Measurements from ENCODE around the gene TCOF1.

The TCOF1 gene

DNA sequence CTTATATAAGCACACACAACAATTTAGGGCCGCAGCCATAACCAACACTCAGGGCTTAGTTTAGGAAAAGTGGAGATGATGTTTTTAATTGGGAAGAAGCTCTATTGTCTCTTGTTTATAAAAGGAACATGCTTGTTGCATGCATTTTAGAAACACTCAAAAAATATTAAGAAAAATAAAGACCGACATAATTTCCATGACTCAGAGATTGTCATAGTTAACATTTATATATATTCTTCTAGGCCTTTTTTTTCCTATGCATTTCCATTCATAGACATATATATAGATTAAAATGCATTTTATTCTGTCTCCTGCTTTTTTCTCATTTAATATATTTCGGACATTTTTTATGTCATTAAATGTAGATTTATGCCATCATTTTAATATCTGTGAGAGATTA lies 41.2 kb upstream of the TCOF1 start:
- Histone ChIP-seq H3K4me2 (ENCODE audit: low read depth, low read length, poor library complexity, severe bottlenecking) (no peak overlapping the region), H3K27me3 (ENCODE audit: low read length) (no peaks in the 10 kb centered on the region), H3K36me3 (ENCODE audit: low read length) (no peaks in the 10 kb centered on the region), H3K9ac (ENCODE audit: low read length) (no peak overlapping the region), H2AFZ (ENCODE audit: low read depth, low read length, severe bottlenecking) (no peak overlapping the region), H4K20me1 (ENCODE audit: low read depth, low read length) (no peaks in the 10 kb centered on the region), H3K79me2 (ENCODE audit: insufficient read depth, low read length) (no peaks in the 10 kb centered on the region), H3K9me2 (replicated peaks; ENCODE audit: insufficient read depth, low read length) (no peaks in the 10 kb centered on the region), H3F3A (ENCODE audit: insufficient read depth) (no peaks in the 10 kb centered on the region), H3K9me3 (ENCODE audit: insufficient read depth, low read length) (no peaks in the 10 kb centered on the region), H3K27ac (ENCODE audit: low read depth, low read length) (no peak overlapping the region), H3K4me3 (ENCODE audit: insufficient read depth, low read length, poor library complexity, severe bottlenecking) (no peak overlapping the region)
- TF ChIP-seq, protein P1, sequence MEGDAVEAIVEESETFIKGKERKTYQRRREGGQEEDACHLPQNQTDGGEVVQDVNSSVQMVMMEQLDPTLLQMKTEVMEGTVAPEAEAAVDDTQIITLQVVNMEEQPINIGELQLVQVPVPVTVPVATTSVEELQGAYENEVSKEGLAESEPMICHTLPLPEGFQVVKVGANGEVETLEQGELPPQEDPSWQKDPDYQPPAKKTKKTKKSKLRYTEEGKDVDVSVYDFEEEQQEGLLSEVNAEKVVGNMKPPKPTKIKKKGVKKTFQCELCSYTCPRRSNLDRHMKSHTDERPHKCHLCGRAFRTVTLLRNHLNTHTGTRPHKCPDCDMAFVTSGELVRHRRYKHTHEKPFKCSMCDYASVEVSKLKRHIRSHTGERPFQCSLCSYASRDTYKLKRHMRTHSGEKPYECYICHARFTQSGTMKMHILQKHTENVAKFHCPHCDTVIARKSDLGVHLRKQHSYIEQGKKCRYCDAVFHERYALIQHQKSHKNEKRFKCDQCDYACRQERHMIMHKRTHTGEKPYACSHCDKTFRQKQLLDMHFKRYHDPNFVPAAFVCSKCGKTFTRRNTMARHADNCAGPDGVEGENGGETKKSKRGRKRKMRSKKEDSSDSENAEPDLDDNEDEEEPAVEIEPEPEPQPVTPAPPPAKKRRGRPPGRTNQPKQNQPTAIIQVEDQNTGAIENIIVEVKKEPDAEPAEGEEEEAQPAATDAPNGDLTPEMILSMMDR (IDR thresholded peaks at IDR 0.05; ENCODE audit: insufficient read depth, low read length, poor library complexity, severe bottlenecking): no peak
- TF ChIP-seq EZH2phosphoT487 (conservative IDR thresholded peaks at IDR 0.05; ENCODE audit: low read length): no peak

DNA sequence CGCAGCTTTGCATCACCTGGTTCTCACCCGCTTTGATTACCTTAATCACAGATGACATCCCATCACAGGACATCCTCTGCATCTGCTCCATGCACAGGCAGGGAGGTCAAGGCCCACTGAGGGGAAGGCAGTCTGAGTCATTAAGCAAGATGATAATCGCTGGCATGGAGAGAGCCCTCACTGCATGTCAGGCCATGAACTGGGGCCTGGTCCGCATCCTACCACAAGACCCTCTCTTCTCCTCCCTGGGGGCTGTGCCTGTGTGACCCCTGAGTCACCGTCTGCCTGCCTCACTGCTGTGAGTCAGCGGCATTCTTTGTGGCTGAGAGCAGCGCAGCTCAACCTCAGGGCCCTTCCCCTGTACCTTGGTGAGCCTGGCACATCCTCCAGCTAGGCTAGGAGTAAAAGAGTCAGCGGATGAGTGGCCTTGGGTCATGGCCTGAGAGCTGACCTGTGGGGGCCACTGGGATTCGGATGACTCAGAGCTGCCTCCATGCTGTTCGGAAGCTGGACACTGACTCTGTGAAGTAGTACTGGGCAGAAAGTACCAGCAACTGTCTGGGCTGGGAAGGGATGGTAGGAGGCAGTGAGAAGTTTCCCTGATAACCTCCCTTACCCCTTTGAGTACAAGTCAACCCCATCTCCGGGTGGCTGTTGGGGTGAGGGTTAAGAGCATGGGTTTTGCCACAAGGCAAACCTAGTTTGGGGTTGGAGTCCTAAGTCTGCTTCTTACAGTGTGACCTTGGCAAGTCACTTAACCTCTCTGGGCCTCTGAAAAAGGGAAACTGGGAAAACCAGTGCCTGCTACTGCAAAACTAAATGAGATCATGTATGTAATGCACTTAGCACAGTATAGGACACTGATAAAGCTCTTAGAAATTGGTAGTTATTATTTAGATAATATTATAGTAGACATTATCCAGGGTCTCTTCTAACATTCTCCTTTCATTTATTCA lies 40.2 kb upstream of the TCOF1 start:
- no peak for TF ChIP-seq EZH2phosphoT487 (conservative IDR thresholded peaks at IDR 0.05; ENCODE audit: low read length)
- Histone ChIP-seq H4K20me1 (ENCODE audit: low read depth, low read length) (no peaks in the 10 kb centered on the region), H3K9ac (ENCODE audit: low read length) (no peak overlapping the region), H3K9me3 (ENCODE audit: insufficient read depth, low read length) (no peaks in the 10 kb centered on the region), H3K79me2 (ENCODE audit: insufficient read depth, low read length) (no peaks in the 10 kb centered on the region), H3K27me3 (ENCODE audit: low read length) (no peaks in the 10 kb centered on the region), H3F3A (ENCODE audit: insufficient read depth) (no peaks in the 10 kb centered on the region), H3K4me2 (ENCODE audit: low read depth, low read length, poor library complexity, severe bottlenecking) (no peak overlapping the region), H3K27ac (ENCODE audit: low read depth, low read length) (no peak overlapping the region), H3K36me3 (ENCODE audit: low read length) (no peaks in the 10 kb centered on the region), H3K9me2 (replicated peaks; ENCODE audit: insufficient read depth, low read length) (no peaks in the 10 kb centered on the region), H3K4me3 (ENCODE audit: insufficient read depth, low read length, poor library complexity, severe bottlenecking) (no peak overlapping the region), H2AFZ (ENCODE audit: low read depth, low read length, severe bottlenecking) (no peak overlapping the region)

DNA sequence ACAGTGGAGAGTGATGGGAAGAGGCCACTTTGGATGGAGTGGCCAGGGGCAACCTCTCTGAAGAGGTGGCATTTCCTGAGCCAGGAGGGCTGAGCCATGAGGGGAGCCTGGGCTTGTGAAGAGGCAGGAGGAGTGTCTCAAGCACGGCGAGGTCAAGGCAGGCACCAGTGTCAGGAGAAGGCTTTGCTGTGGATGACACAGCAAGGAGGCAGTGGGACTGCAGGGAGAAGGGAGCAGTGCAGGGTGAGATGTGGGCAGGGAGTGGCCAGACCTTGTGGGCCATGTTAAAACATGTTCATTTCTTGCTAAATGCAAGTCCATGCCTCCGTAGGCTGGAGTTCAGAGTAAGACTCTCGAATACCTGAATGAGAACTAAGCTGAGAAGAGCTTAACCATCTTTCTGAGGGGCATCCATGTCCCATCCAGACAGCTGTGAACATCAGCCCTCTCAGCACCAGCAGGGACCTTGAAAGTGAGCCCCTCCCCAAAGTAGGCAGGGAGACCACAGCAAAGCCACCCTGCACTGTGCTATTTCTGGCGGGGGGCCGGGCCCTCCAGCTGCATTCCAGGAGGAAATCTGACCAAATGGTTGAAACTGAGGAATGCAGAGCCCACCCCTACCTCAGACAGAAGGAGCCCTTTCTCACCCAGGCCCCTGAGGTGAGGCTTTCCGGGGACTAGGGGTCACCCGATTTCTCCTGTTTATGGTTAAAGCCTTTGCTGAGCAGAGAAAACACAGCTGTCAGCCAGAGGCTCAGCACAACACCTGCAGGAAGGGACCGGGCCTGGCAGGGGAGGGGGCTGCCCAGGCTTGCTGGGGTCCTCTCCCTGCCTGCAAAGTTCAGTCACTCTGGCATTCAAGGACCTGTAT lies 38.6 kb upstream of the TCOF1 start:
- H2AFZ ChIP-seq (ENCODE audit: low read depth, low read length, severe bottlenecking): no peak overlapping the region

More for the DNA sequence above, 38.6 kb upstream of the TCOF1 start:
- no peaks in the 10 kb centered on the region for H3K27me3 ChIP-seq (ENCODE audit: low read length)
- no peak for TF ChIP-seq EZH2phosphoT487 (conservative IDR thresholded peaks at IDR 0.05; ENCODE audit: low read length)
- TF ChIP-seq, protein P1 (IDR thresholded peaks at IDR 0.05; ENCODE audit: insufficient read depth, low read length, poor library complexity, severe bottlenecking): no peak
- H3K9me3 ChIP-seq (ENCODE audit: insufficient read depth, low read length): no peaks in the 10 kb centered on the region
- no peaks in the 10 kb centered on the region for H3F3A ChIP-seq (ENCODE audit: insufficient read depth)
- no peak overlapping the region for H3K27ac ChIP-seq (ENCODE audit: low read depth, low read length)
- no peaks in the 10 kb centered on the region for H3K9me2 ChIP-seq (replicated peaks; ENCODE audit: insufficient read depth, low read length)
- H3K79me2 ChIP-seq (ENCODE audit: insufficient read depth, low read length): no peaks in the 10 kb centered on the region
- H4K20me1 ChIP-seq (ENCODE audit: low read depth, low read length): no peaks in the 10 kb centered on the region
- H3K36me3 ChIP-seq (ENCODE audit: low read length): no peaks in the 10 kb centered on the region
- H3K4me2 ChIP-seq (ENCODE audit: low read depth, low read length, poor library complexity, severe bottlenecking): no peak overlapping the region
- H3K9ac ChIP-seq (ENCODE audit: low read length): no peak overlapping the region
- H3K4me3 ChIP-seq (ENCODE audit: insufficient read depth, low read length, poor library complexity, severe bottlenecking): no peak overlapping the region

Data from SU-DHL-6 (cell line).